Stimulated activated CD4-positive, alpha-beta T cell treated with anti-CD3 and anti-CD28 coated beads, Interleukin-15, amount 100 ng/mL, for 1 hour (primary cell): ENCODE data around the gene CTTNBP2.

Experiments
- DNase-seq, 2 donors: peaks; one replicate each; pipeline ENCODE4 v3.0.0-alpha.2; 2020; ENCODE audit warnings: low read depth in 1 of 2, low spot score in 1 of 2

CTTNBP2 gene

DNA sequence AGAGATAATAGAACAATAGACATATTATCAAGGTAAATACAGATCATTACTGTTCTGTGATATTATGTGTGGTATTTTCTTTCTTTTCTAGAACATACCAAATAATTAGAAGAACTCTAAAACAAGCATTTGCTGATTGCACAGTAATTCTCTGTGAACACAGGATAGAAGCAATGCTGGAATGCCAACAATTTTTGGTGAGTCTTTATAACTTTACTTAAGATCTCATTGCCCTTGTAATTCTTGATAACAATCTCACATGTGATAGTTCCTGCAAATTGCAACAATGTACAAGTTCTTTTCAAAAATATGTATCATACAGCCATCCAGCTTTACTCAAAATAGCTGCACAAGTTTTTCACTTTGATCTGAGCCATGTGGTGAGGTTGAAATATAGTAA, 207.9 kb downstream of the CTTNBP2 start:
- DNase-seq, result no peak

DNA sequence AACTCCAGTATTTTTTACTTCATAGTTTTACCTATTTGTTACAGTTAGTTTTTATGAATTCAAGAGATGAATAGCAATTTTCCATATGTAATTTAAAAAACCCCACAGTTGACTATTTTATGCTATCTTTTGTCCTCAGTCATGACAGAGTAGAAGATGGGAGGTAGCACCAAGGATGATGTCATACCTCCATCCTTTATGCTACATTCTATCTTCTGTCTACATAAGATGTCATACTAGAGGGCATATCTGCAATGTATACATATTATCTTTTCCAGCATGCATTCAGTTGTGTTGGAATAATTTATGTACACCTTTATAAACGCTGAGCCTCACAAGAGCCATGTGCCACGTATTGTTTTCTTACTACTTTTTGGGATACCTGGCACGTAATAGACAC, 209.2 kb downstream of the CTTNBP2 start:
- no peak for DNase-seq

DNA sequence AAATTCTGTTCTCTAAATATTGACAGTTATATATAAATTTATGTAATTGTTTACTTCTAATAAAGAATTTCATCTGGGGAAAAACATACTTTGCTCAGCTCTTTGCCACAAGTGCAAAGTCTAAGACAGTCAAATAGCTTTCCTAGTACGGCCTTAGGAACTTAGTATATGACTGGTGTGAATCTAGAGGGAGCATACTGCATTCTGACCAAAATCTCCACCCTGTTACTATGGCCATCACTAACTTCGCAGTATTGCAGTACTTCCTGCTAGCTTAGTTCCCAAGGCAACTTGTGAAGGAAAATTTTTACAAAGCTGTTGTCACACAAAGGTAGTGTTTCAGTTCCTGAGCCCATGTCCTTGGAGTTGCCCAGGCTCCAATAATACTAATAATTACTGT, 211.9 kb downstream of the CTTNBP2 start:
- no peak for DNase-seq
